Measurements from ENCODE around the gene HBG2.

Gene HBG2

GRCh38 chr11:5290106-5290505 lies 35.5 kb upstream of the HBG2 start:
- Histone ChIP-seq H3K9me3 (ENCODE audit: control insufficient read depth, low read length) (no peaks in the 10 kb centered on the region), H3K36me3 (ENCODE audit: control insufficient read depth, insufficient read depth, low read length) (no peaks in the 10 kb centered on the region), H3K27ac (ENCODE audit: insufficient read depth, low read length, poor library complexity, severe bottlenecking) (no peak overlapping the region), H3K4me1 (ENCODE audit: control insufficient read depth, insufficient read depth, low read length, poor library complexity, severe bottlenecking) (no peaks in the 10 kb centered on the region), H3K27me3 (replicated peaks; ENCODE audit: control insufficient read depth, insufficient read depth, low read length, poor library complexity, severe bottlenecking) (no peaks in the 10 kb centered on the region), H3K4me3 (ENCODE audit: insufficient read depth, low read depth, low read length, poor library complexity, severe bottlenecking) (no peak overlapping the region)
- no peak for DNase-seq

- DNase-seq: no peak
- H3K4me3 ChIP-seq (ENCODE audit: insufficient read depth, low read depth, low read length, poor library complexity, severe bottlenecking): no peak overlapping the region
- no peaks in the 10 kb centered on the region for H3K36me3 ChIP-seq (ENCODE audit: control insufficient read depth, insufficient read depth, low read length)
- H3K27ac ChIP-seq (ENCODE audit: insufficient read depth, low read length, poor library complexity, severe bottlenecking): no peak overlapping the region
- no peaks in the 10 kb centered on the region for H3K27me3 ChIP-seq (replicated peaks; ENCODE audit: control insufficient read depth, insufficient read depth, low read length, poor library complexity, severe bottlenecking)
- no peaks in the 10 kb centered on the region for H3K4me1 ChIP-seq (ENCODE audit: control insufficient read depth, insufficient read depth, low read length, poor library complexity, severe bottlenecking)
- H3K9me3 ChIP-seq (ENCODE audit: control insufficient read depth, low read length): no peaks in the 10 kb centered on the region
Measured at GRCh38 chr11:5289696-5290095, 35.1 kb upstream of the HBG2 start.

- H3K4me1 ChIP-seq (ENCODE audit: control insufficient read depth, insufficient read depth, low read length, poor library complexity, severe bottlenecking): no peaks in the 10 kb centered on the region
- no peak for DNase-seq
- no peak overlapping the region for H3K27ac ChIP-seq (ENCODE audit: insufficient read depth, low read length, poor library complexity, severe bottlenecking)
- H3K4me3 ChIP-seq (ENCODE audit: insufficient read depth, low read depth, low read length, poor library complexity, severe bottlenecking): no peak overlapping the region
- no peaks in the 10 kb centered on the region for H3K36me3 ChIP-seq (ENCODE audit: control insufficient read depth, insufficient read depth, low read length)
- H3K9me3 ChIP-seq (ENCODE audit: control insufficient read depth, low read length): no peaks in the 10 kb centered on the region
- no peaks in the 10 kb centered on the region for H3K27me3 ChIP-seq (replicated peaks; ENCODE audit: control insufficient read depth, insufficient read depth, low read length, poor library complexity, severe bottlenecking)
Measured at GRCh38 chr11:5288906-5289550, 34.4 kb upstream of the HBG2 start.

- Histone ChIP-seq H3K27me3 (replicated peaks; ENCODE audit: control insufficient read depth, insufficient read depth, low read length, poor library complexity, severe bottlenecking) (no peaks in the 10 kb centered on the region), H3K27ac (ENCODE audit: insufficient read depth, low read length, poor library complexity, severe bottlenecking) (no peak overlapping the region), H3K4me1 (ENCODE audit: control insufficient read depth, insufficient read depth, low read length, poor library complexity, severe bottlenecking) (no peaks in the 10 kb centered on the region), H3K9me3 (ENCODE audit: control insufficient read depth, low read length) (no peaks in the 10 kb centered on the region), H3K36me3 (ENCODE audit: control insufficient read depth, insufficient read depth, low read length) (no peaks in the 10 kb centered on the region), H3K4me3 (ENCODE audit: insufficient read depth, low read depth, low read length, poor library complexity, severe bottlenecking) (no peak overlapping the region)
- DNase-seq: no peak
Measured at GRCh38 chr11:5288108-5288905, 33.7 kb upstream of the HBG2 start.

GRCh38 chr11:5286901-5287300 lies 32.3 kb upstream of the HBG2 start:
- Histone ChIP-seq H3K27ac (ENCODE audit: insufficient read depth, low read length, poor library complexity, severe bottlenecking) (no peak overlapping the region), H3K9me3 (ENCODE audit: control insufficient read depth, low read length) (no peaks in the 10 kb centered on the region), H3K4me1 (ENCODE audit: control insufficient read depth, insufficient read depth, low read length, poor library complexity, severe bottlenecking) (no peaks in the 10 kb centered on the region), H3K4me3 (ENCODE audit: insufficient read depth, low read depth, low read length, poor library complexity, severe bottlenecking) (no peak overlapping the region), H3K27me3 (replicated peaks; ENCODE audit: control insufficient read depth, insufficient read depth, low read length, poor library complexity, severe bottlenecking) (no peaks in the 10 kb centered on the region), H3K36me3 (ENCODE audit: control insufficient read depth, insufficient read depth, low read length) (no peaks in the 10 kb centered on the region)
- DNase-seq: no peak

GRCh38 chr11:5286351-5286750 lies 31.8 kb upstream of the HBG2 start:
- Histone ChIP-seq H3K9me3 (ENCODE audit: control insufficient read depth, low read length) (no peaks in the 10 kb centered on the region), H3K4me3 (ENCODE audit: insufficient read depth, low read depth, low read length, poor library complexity, severe bottlenecking) (no peak overlapping the region), H3K27ac (ENCODE audit: insufficient read depth, low read length, poor library complexity, severe bottlenecking) (no peak overlapping the region), H3K27me3 (replicated peaks; ENCODE audit: control insufficient read depth, insufficient read depth, low read length, poor library complexity, severe bottlenecking) (no peaks in the 10 kb centered on the region), H3K4me1 (ENCODE audit: control insufficient read depth, insufficient read depth, low read length, poor library complexity, severe bottlenecking) (no peaks in the 10 kb centered on the region), H3K36me3 (ENCODE audit: control insufficient read depth, insufficient read depth, low read length) (no peaks in the 10 kb centered on the region)
- DNase-seq: no peak

- no peaks in the 10 kb centered on the region for H3K27me3 ChIP-seq (replicated peaks; ENCODE audit: control insufficient read depth, insufficient read depth, low read length, poor library complexity, severe bottlenecking)
- DNase-seq: no peak
- no peaks in the 10 kb centered on the region for H3K9me3 ChIP-seq (ENCODE audit: control insufficient read depth, low read length)
- no peak overlapping the region for H3K4me3 ChIP-seq (ENCODE audit: insufficient read depth, low read depth, low read length, poor library complexity, severe bottlenecking)
- H3K4me1 ChIP-seq (ENCODE audit: control insufficient read depth, insufficient read depth, low read length, poor library complexity, severe bottlenecking): no peaks in the 10 kb centered on the region
- H3K36me3 ChIP-seq (ENCODE audit: control insufficient read depth, insufficient read depth, low read length): no peaks in the 10 kb centered on the region
- H3K27ac ChIP-seq (ENCODE audit: insufficient read depth, low read length, poor library complexity, severe bottlenecking): no peak overlapping the region
Measured at GRCh38 chr11:5285703-5286340, 31.2 kb upstream of the HBG2 start.

- DNase-seq: no peak
- no peaks in the 10 kb centered on the region for H3K9me3 ChIP-seq (ENCODE audit: control insufficient read depth, low read length)
- H3K27me3 ChIP-seq (replicated peaks; ENCODE audit: control insufficient read depth, insufficient read depth, low read length, poor library complexity, severe bottlenecking): no peaks in the 10 kb centered on the region
- no peak overlapping the region for H3K4me3 ChIP-seq (ENCODE audit: insufficient read depth, low read depth, low read length, poor library complexity, severe bottlenecking)
- H3K4me1 ChIP-seq (ENCODE audit: control insufficient read depth, insufficient read depth, low read length, poor library complexity, severe bottlenecking): no peaks in the 10 kb centered on the region
- H3K36me3 ChIP-seq (ENCODE audit: control insufficient read depth, insufficient read depth, low read length): no peaks in the 10 kb centered on the region
- no peak overlapping the region for H3K27ac ChIP-seq (ENCODE audit: insufficient read depth, low read length, poor library complexity, severe bottlenecking)
Measured at GRCh38 chr11:5284637-5285036, 30.1 kb upstream of the HBG2 start.

GRCh38 chr11:5283882-5284281 lies 29.3 kb upstream of the HBG2 start:
- Histone ChIP-seq H3K27me3 (replicated peaks; ENCODE audit: control insufficient read depth, insufficient read depth, low read length, poor library complexity, severe bottlenecking) (no peaks in the 10 kb centered on the region), H3K4me3 (ENCODE audit: insufficient read depth, low read depth, low read length, poor library complexity, severe bottlenecking) (no peak overlapping the region), H3K27ac (ENCODE audit: insufficient read depth, low read length, poor library complexity, severe bottlenecking) (no peak overlapping the region), H3K9me3 (ENCODE audit: control insufficient read depth, low read length) (no peaks in the 10 kb centered on the region), H3K36me3 (ENCODE audit: control insufficient read depth, insufficient read depth, low read length) (no peaks in the 10 kb centered on the region), H3K4me1 (ENCODE audit: control insufficient read depth, insufficient read depth, low read length, poor library complexity, severe bottlenecking) (no peaks in the 10 kb centered on the region)
- DNase-seq: no peak

GRCh38 chr11:5283086-5283485 lies 28.5 kb upstream of the HBG2 start:
- DNase-seq: no peak
- Histone ChIP-seq H3K4me3 (ENCODE audit: insufficient read depth, low read depth, low read length, poor library complexity, severe bottlenecking) (no peak overlapping the region), H3K4me1 (ENCODE audit: control insufficient read depth, insufficient read depth, low read length, poor library complexity, severe bottlenecking) (no peaks in the 10 kb centered on the region), H3K9me3 (ENCODE audit: control insufficient read depth, low read length) (no peaks in the 10 kb centered on the region), H3K36me3 (ENCODE audit: control insufficient read depth, insufficient read depth, low read length) (no peaks in the 10 kb centered on the region), H3K27ac (ENCODE audit: insufficient read depth, low read length, poor library complexity, severe bottlenecking) (no peak overlapping the region), H3K27me3 (replicated peaks; ENCODE audit: control insufficient read depth, insufficient read depth, low read length, poor library complexity, severe bottlenecking) (no peaks in the 10 kb centered on the region)

Measured in effector memory CD4-positive, alpha-beta T cell (primary cell).